Spinal cord (tissue), 10 donors: Measurements from ENCODE around the gene RAP1GDS1. TPM values are rescaled to one million over a fixed set of nuclear protein-coding genes. Genes with fewer than 3 reads are reported as not detected.
"Not testable (repeated sequence)": the region's sequence is repeated elsewhere in the genome, so short reads cannot be mapped to it uniquely, and the experiment has no call there.

Source experiments
- DNase-seq, 6 donors: peaks; one replicate each; pipeline versions ENCODE4 v3.0.0 to v3.0.0-alpha.2; 2013 to 2015; ENCODE audit warnings: low spot score in 6 of 6, low read depth in 4 of 6
- H3K27ac ChIP-seq: one replicate; pipeline ENCODE4 v1.5.1; 2013; ENCODE audit warnings: low read depth, low read length, control low read depth
- H3K27me3 ChIP-seq: one replicate; pipeline ENCODE4 v1.6.1; 2013; ENCODE audit warnings: low read length; ENCODE audit not compliant: control insufficient read depth, insufficient read depth
- H3K36me3 ChIP-seq: one replicate; pipeline ENCODE4 v1.6.1; 2013; ENCODE audit warnings: low read length; ENCODE audit not compliant: control insufficient read depth, insufficient read depth
- H3K4me1 ChIP-seq: one replicate; pipeline ENCODE4 v1.6.1; 2013; ENCODE audit warnings: low read length; ENCODE audit not compliant: control insufficient read depth, insufficient read depth
- H3K4me3 ChIP-seq: one replicate; pipeline ENCODE4 v1.5.1; 2013; ENCODE audit warnings: low read depth, low read length, control low read depth
- H3K9me3 ChIP-seq: one replicate; pipeline ENCODE4 v1.6.1; 2013; ENCODE audit warnings: low read length; ENCODE audit not compliant: control insufficient read depth, insufficient read depth
- WGBS: methylation state at CpG from one replicate; pipeline ENCODE4 v1.1.5; 2013; ENCODE audit warnings: missing lambda C conversion rate; ENCODE audit not compliant: insufficient coverage; 5-methylcytosine and 5-hydroxymethylcytosine counted together
- polyA plus RNA-seq, 2 donors: library from polyadenylated mRNA; unstranded; fragments of 120-200 nt; gene quantifications; one replicate each; pipeline ENCODE4 v1.2.1, GENCODE V29; 2013; ENCODE audit not compliant: insufficient read length in 2 of 2
- total RNA-seq, 2 donors: library from RNA; depleted of rRNA in 1 of 2; stranded (reverse); fragments of 120-200 nt in 1 of 2; fragments of >200 nt in 1 of 2; gene quantifications; one replicate each; pipeline versions ENCODE4 v1.2.3 to v1.2.4, GENCODE V29; 2013 to 2014
- donor health status: healthy.

Gene RAP1GDS1
- total and polyA plus RNA-seq, 4 donors = 67.3 to 182 (median 105) TPM

GRCh38 chr4:98446499-98447375 lies 185.6 kb downstream of the RAP1GDS1 start:
- Histone ChIP-seq H3K27ac (no peak overlapping the region), H3K4me3 (no peak overlapping the region), H3K36me3 (no peaks in the 10 kb centered on the region), H3K9me3 (no peaks in the 10 kb centered on the region), H3K27me3 (no peaks in the 10 kb centered on the region), H3K4me1 (no peaks in the 10 kb centered on the region)
- DNase-seq = no peak
- WGBS = 71% methylated on average over 1 of the region's 10 CpGs

- Histone ChIP-seq H3K27me3 (no peaks in the 10 kb centered on the region), H3K4me1 (no peaks in the 10 kb centered on the region), H3K27ac (no peak overlapping the region), H3K4me3 (no peak overlapping the region), H3K36me3 (no peaks in the 10 kb centered on the region), H3K9me3 (no peaks in the 10 kb centered on the region)
- no peak for DNase-seq
- WGBS = 91% methylated on average over 3 of the region's 5 CpGs
Observed at GRCh38 chr4:98447648-98448047, 186.5 kb downstream of the RAP1GDS1 start.

- Histone ChIP-seq H3K36me3 (no peaks in the 10 kb centered on the region), H3K9me3 (no peaks in the 10 kb centered on the region), H3K27me3 (no peaks in the 10 kb centered on the region), H3K4me1 (no peaks in the 10 kb centered on the region), H3K27ac (no peak overlapping the region), H3K4me3 (no peak overlapping the region)
- DNase-seq = no peak
Observed at GRCh38 chr4:98448908-98449307, 187.7 kb downstream of the RAP1GDS1 start.

DNA sequence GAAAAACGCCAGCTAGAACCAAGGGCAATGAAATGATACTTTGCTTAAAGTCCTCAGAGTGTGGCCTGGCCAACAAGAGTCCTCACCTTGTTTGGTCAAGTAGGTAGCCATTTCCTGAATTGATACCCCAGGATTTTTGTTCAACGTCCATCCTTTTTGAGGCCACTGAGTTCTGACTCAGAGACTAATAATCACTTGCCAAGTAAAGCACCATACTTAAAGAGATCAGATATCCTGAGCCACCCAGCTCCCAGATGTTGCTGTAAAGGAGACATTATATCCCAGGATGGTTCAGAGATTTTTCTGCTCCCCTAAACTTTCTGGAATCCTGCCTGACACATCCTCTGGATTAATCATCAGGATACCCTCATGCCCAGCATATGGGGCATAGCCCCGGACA lies 190.9 kb downstream of the RAP1GDS1 start:
- Histone ChIP-seq H3K9me3 (no peaks in the 10 kb centered on the region), H3K4me1 (no peaks in the 10 kb centered on the region), H3K4me3 (no peak overlapping the region), H3K36me3 (no peaks in the 10 kb centered on the region), H3K27me3 (no peaks in the 10 kb centered on the region), H3K27ac (no peak overlapping the region)
- WGBS = 100% methylated on average over 1 of the region's 3 CpGs
- DNase-seq = no peak

- H3K4me1 ChIP-seq, H3K27me3 ChIP-seq, H3K27ac ChIP-seq, H3K9me3 ChIP-seq, H3K4me3 ChIP-seq, H3K36me3 ChIP-seq, DNase-seq: not testable (repeated sequence)
- 90% methylated on average over 3 of the region's 9 CpGs for WGBS
Observed at GRCh38 chr4:98457422-98457821, 196.2 kb downstream of the RAP1GDS1 start.

GRCh38 chr4:98461121-98461865 lies 200.1 kb downstream of the RAP1GDS1 start:
- not testable (repeated sequence) for H3K4me1 ChIP-seq, DNase-seq
- no CpG with 5 or more reads among the region's 2 CpGs for WGBS

GRCh38 chr4:98462487-98462886 lies 201.3 kb downstream of the RAP1GDS1 start:
- Histone ChIP-seq H3K27me3 (no peaks in the 10 kb centered on the region), H3K36me3 (no peaks in the 10 kb centered on the region), H3K4me3 (no peak overlapping the region), H3K4me1 (peaks cover 5% of the 10 kb centered on the region), H3K9me3 (no peaks in the 10 kb centered on the region), H3K27ac (no peak overlapping the region)
- DNase-seq = no peak

More at GRCh38 chr4:98461121-98461865, 200.1 kb downstream of the RAP1GDS1 start:
- H3K36me3 ChIP-seq, H3K27ac ChIP-seq, H3K27me3 ChIP-seq, H3K9me3 ChIP-seq, H3K4me3 ChIP-seq: not testable (repeated sequence)

DNA sequence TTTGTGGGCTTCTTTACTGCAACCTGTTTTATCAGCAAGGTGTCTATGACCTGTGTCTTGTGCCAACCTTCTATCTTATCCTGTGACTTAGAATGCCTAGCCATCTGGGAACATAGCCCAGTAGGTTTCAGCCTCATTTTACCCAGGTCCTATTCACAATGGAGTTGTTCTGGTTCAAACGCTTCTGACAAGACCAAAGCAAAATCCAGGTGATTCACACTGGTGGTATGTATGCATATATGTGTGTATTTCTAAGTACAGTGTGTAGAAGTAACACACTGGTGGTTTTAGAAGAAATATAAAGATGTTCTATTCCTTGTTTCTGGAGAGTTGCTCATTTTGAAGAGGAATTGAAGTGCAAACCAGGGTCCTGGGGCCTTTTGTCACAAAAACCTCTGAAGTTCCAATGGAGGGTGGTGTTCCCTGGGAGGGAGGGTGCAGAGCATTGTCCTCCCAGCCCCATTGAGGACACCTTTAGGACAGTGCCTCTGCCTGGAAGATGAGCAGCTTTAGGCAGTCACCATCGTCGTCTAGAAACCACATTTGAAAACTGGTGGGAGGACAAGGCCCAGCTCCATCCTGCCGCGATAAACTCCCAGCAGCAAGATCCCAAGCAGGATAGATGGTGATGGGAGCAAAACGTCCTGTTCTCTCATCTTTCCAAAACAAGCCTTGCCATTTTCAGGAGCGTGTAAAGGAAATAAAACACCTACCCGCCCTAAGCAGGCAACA lies 205.8 kb downstream of the RAP1GDS1 start:
- Histone ChIP-seq H3K27ac (peak overlapping the region; percentile 35), H3K4me3 (peak overlapping the region; percentile 53)
- 22% methylated on average over 4 of the region's 8 CpGs for WGBS

GRCh38 chr4:98467627-98468072 lies 206.5 kb downstream of the RAP1GDS1 start:
- 2% methylated on average over 17 of the region's 20 CpGs for WGBS

More for the DNA sequence above, 205.8 kb downstream of the RAP1GDS1 start:
- H3K4me1 ChIP-seq = peaks cover 17% of the 10 kb centered on the region
- no peaks in the 10 kb centered on the region for H3K27me3 ChIP-seq
- no peak for DNase-seq
- H3K9me3 ChIP-seq = no peaks in the 10 kb centered on the region
- H3K36me3 ChIP-seq = peaks cover 9% of the 10 kb centered on the region

More at GRCh38 chr4:98467627-98468072, 206.5 kb downstream of the RAP1GDS1 start:
- Histone ChIP-seq H3K27me3 (no peaks in the 10 kb centered on the region), H3K36me3 (peaks cover 13% of the 10 kb centered on the region), H3K27ac (peak overlapping the region; percentile 35), H3K9me3 (no peaks in the 10 kb centered on the region), H3K4me3 (peak overlapping the region; percentile 53), H3K4me1 (peaks cover 17% of the 10 kb centered on the region)
- peak; percentile 63 to 96 (median 74) for DNase-seq
